Measurements from ENCODE around the gene COBL. TPM values are rescaled to one million over a fixed set of nuclear protein-coding genes. Genes with fewer than 3 reads are reported as not detected.
A peak's percentile ranks its signal among the peaks of the same experiment; 100 is the strongest.

Gene COBL
- polyA plus RNA-seq, 3 donors = 19.1 to 26.0 (median 22.4) TPM

GRCh38 chr7:51243631-51244030 is 73.0 kb downstream of the COBL start:
- DNase-seq (ENCODE audit: extremely low read depth in 1 of 11, low read depth in 9 of 11, low spot score in 4 of 11) = no peak

- no peak for DNase-seq (ENCODE audit: extremely low read depth in 1 of 11, low read depth in 9 of 11, low spot score in 4 of 11)
Observed at GRCh38 chr7:51242881-51243518, 73.6 kb downstream of the COBL start.

- DNase-seq (ENCODE audit: extremely low read depth in 1 of 11, low read depth in 9 of 11, low spot score in 4 of 11) = no peak
Observed at GRCh38 chr7:51242007-51242691, 74.5 kb downstream of the COBL start.

- no peak for DNase-seq (ENCODE audit: extremely low read depth in 1 of 11, low read depth in 9 of 11, low spot score in 4 of 11)
Observed at GRCh38 chr7:51240868-51241267, 75.7 kb downstream of the COBL start.

- DNase-seq (ENCODE audit: extremely low read depth in 1 of 11, low read depth in 9 of 11, low spot score in 4 of 11) = no peak
Observed at GRCh38 chr7:51239691-51240090, 76.9 kb downstream of the COBL start.

GRCh38 chr7:51238981-51239495 is 77.6 kb downstream of the COBL start:
- no peak for DNase-seq (ENCODE audit: extremely low read depth in 1 of 11, low read depth in 9 of 11, low spot score in 4 of 11)

GRCh38 chr7:51237446-51238133 is 79.0 kb downstream of the COBL start:
- no peak for DNase-seq (ENCODE audit: extremely low read depth in 1 of 11, low read depth in 9 of 11, low spot score in 4 of 11)

GRCh38 chr7:51236470-51237132 is 80.0 kb downstream of the COBL start:
- DNase-seq (ENCODE audit: extremely low read depth in 1 of 11, low read depth in 9 of 11, low spot score in 4 of 11) = no peak

- no peak for DNase-seq (ENCODE audit: extremely low read depth in 1 of 11, low read depth in 9 of 11, low spot score in 4 of 11)
Observed at GRCh38 chr7:51235593-51236313, 80.9 kb downstream of the COBL start.

GRCh38 chr7:51234609-51235308 is 81.8 kb downstream of the COBL start:
- DNase-seq (ENCODE audit: extremely low read depth in 1 of 11, low read depth in 9 of 11, low spot score in 4 of 11) = no peak

GRCh38 chr7:51234139-51234538 is 82.5 kb downstream of the COBL start:
- DNase-seq (ENCODE audit: extremely low read depth in 1 of 11, low read depth in 9 of 11, low spot score in 4 of 11) = no peak

GRCh38 chr7:51233374-51233773 is 83.2 kb downstream of the COBL start:
- DNase-seq (ENCODE audit: extremely low read depth in 1 of 11, low read depth in 9 of 11, low spot score in 4 of 11) = no peak

- DNase-seq (ENCODE audit: extremely low read depth in 1 of 11, low read depth in 9 of 11, low spot score in 4 of 11) = no peak
Observed at GRCh38 chr7:51230723-51231122, 85.9 kb downstream of the COBL start.

- no peak for DNase-seq (ENCODE audit: extremely low read depth in 1 of 11, low read depth in 9 of 11, low spot score in 4 of 11)
Observed at GRCh38 chr7:51230324-51230625, 86.3 kb downstream of the COBL start.

GRCh38 chr7:51229620-51230323 is 86.8 kb downstream of the COBL start:
- no peak for DNase-seq (ENCODE audit: extremely low read depth in 1 of 11, low read depth in 9 of 11, low spot score in 4 of 11)

GRCh38 chr7:51229106-51229537 is 87.5 kb downstream of the COBL start:
- DNase-seq (ENCODE audit: extremely low read depth in 1 of 11, low read depth in 9 of 11, low spot score in 4 of 11) = peak in 2 of 11 donors; percentile 15 to 24

GRCh38 chr7:51228386-51228958 is 88.1 kb downstream of the COBL start:
- DNase-seq (ENCODE audit: extremely low read depth in 1 of 11, low read depth in 9 of 11, low spot score in 4 of 11) = no peak

GRCh38 chr7:51227861-51228260 is 88.7 kb downstream of the COBL start:
- DNase-seq (ENCODE audit: extremely low read depth in 1 of 11, low read depth in 9 of 11, low spot score in 4 of 11) = no peak
